ENCODE data around the gene TEX10.
"Not testable (repeated sequence)": the region's sequence is repeated elsewhere in the genome, so short reads cannot be mapped to it uniquely, and the experiment has no call there.

Gene TEX10

GRCh38 chr9:100352727-100353505 lies at the start of gene TEX10:
Gene TEX10 (minus strand): TSS chr9:100352942. CDS start chr9:100349363, 3,579 bp downstream.
- DNase-seq (ENCODE audit: low spot score), result peak; percentile 99

GRCh38 chr9:100401042-100401441 lies 48.3 kb upstream of the TEX10 start:
- no peak for DNase-seq (ENCODE audit: low spot score)

- DNase-seq (ENCODE audit: low spot score), result no peak
Measured at GRCh38 chr9:100397529-100398266, 45.0 kb upstream of the TEX10 start.

GRCh38 chr9:100396769-100397168 lies 44.0 kb upstream of the TEX10 start:
- no peak for DNase-seq (ENCODE audit: low spot score)

GRCh38 chr9:100394816-100395215 lies 42.1 kb upstream of the TEX10 start:
- DNase-seq (ENCODE audit: low spot score), result no peak

GRCh38 chr9:100394032-100394695 lies 41.4 kb upstream of the TEX10 start:
- no peak for DNase-seq (ENCODE audit: low spot score)

- DNase-seq (ENCODE audit: low spot score), result not testable (repeated sequence)
Measured at GRCh38 chr9:100392989-100393388, 40.2 kb upstream of the TEX10 start.

GRCh38 chr9:100379862-100380261 lies 27.1 kb upstream of the TEX10 start:
- DNase-seq (ENCODE audit: low spot score), result no peak

- no peak for DNase-seq (ENCODE audit: low spot score)
Measured at GRCh38 chr9:100377015-100377414, 24.3 kb upstream of the TEX10 start.

- DNase-seq (ENCODE audit: low spot score), result no peak
Measured at GRCh38 chr9:100375658-100376057, 22.9 kb upstream of the TEX10 start.

GRCh38 chr9:100372648-100373047 lies 19.9 kb upstream of the TEX10 start:
- DNase-seq (ENCODE audit: low spot score), result no peak

GRCh38 chr9:100370064-100370723 lies 17.5 kb upstream of the TEX10 start:
- DNase-seq (ENCODE audit: low spot score), result no peak

- no peak for DNase-seq (ENCODE audit: low spot score)
Measured at GRCh38 chr9:100368672-100369071, 15.9 kb upstream of the TEX10 start.

GRCh38 chr9:100366121-100366520 lies 13.4 kb upstream of the TEX10 start:
- DNase-seq (ENCODE audit: low spot score), result no peak

GRCh38 chr9:100364013-100364412 lies 11.3 kb upstream of the TEX10 start:
- no peak for DNase-seq (ENCODE audit: low spot score)

GRCh38 chr9:100359057-100359456 lies 6.3 kb upstream of the TEX10 start:
- DNase-seq (ENCODE audit: low spot score), result no peak

- no peak for DNase-seq (ENCODE audit: low spot score)
Measured at GRCh38 chr9:100357501-100357900, 4.8 kb upstream of the TEX10 start.

GRCh38 chr9:100355561-100355960 lies 2.8 kb upstream of the TEX10 start:
- no peak for DNase-seq (ENCODE audit: low spot score)

- no peak for DNase-seq (ENCODE audit: low spot score)
Measured at GRCh38 chr9:100354121-100354800, 1.5 kb upstream of the TEX10 start.

- peak; percentile 63 for DNase-seq (ENCODE audit: low spot score)
Measured at GRCh38 chr9:100352201-100352726, 478 bp downstream of the TEX10 start.

- no peak for DNase-seq (ENCODE audit: low spot score)
Measured at GRCh38 chr9:100351508-100351907, 1.2 kb downstream of the TEX10 start.

Measured in D341Med (cell line).